ENCODE measurements around the gene AEBP2.

AEBP2 gene

GRCh38 chr12:19458733-19459132 lies 19.4 kb downstream of the AEBP2 start:
- no peak for FAIRE-seq

GRCh38 chr12:19461999-19462398 lies 22.7 kb downstream of the AEBP2 start:
- FAIRE-seq = peak; percentile 57

GRCh38 chr12:19462406-19462805 lies 23.1 kb downstream of the AEBP2 start:
- FAIRE-seq = no peak

GRCh38 chr12:19464192-19464580 lies 24.9 kb downstream of the AEBP2 start:
- FAIRE-seq = no peak

GRCh38 chr12:19465711-19466110 lies 26.4 kb downstream of the AEBP2 start:
- FAIRE-seq = no peak

GRCh38 chr12:19474147-19474546 lies 34.9 kb downstream of the AEBP2 start:
- FAIRE-seq = peak; percentile 64

- peak; percentile 86 for FAIRE-seq
Observed at GRCh38 chr12:19475884-19476505, 36.7 kb downstream of the AEBP2 start.

- no peak for FAIRE-seq
Observed at GRCh38 chr12:19477071-19477470, 37.8 kb downstream of the AEBP2 start.

- FAIRE-seq = no peak
Observed at GRCh38 chr12:19480459-19480858, 41.2 kb downstream of the AEBP2 start.

- FAIRE-seq = no peak
Observed at GRCh38 chr12:19482036-19482435, 42.7 kb downstream of the AEBP2 start.

- no peak for FAIRE-seq
Observed at GRCh38 chr12:19482551-19483109, 43.3 kb downstream of the AEBP2 start.

GRCh38 chr12:19483727-19484126 lies 44.4 kb downstream of the AEBP2 start:
- FAIRE-seq = no peak

- no peak for FAIRE-seq
Observed at GRCh38 chr12:19484738-19485137, 45.4 kb downstream of the AEBP2 start.

GRCh38 chr12:19485240-19485639 lies 45.9 kb downstream of the AEBP2 start:
- FAIRE-seq = no peak

- FAIRE-seq = no peak
Observed at GRCh38 chr12:19489168-19489567, 49.9 kb downstream of the AEBP2 start.

GRCh38 chr12:19490908-19491307 lies 51.6 kb downstream of the AEBP2 start:
- no peak for FAIRE-seq

- FAIRE-seq = peak; percentile 89
Observed at GRCh38 chr12:19491863-19492262, 52.6 kb downstream of the AEBP2 start.

GRCh38 chr12:19496219-19496878 lies 57.1 kb downstream of the AEBP2 start:
- no peak for FAIRE-seq

- FAIRE-seq = no peak
Observed at GRCh38 chr12:19498099-19498498, 58.8 kb downstream of the AEBP2 start.

GRCh38 chr12:19499030-19499429 lies 59.7 kb downstream of the AEBP2 start:
- no peak for FAIRE-seq

- no peak for FAIRE-seq
Observed at GRCh38 chr12:19506497-19506896, 67.2 kb downstream of the AEBP2 start.

GRCh38 chr12:19507823-19508222 lies 68.5 kb downstream of the AEBP2 start:
- peak; percentile 97 for FAIRE-seq

GRCh38 chr12:19510461-19510860 lies 71.2 kb downstream of the AEBP2 start:
- FAIRE-seq = no peak

GRCh38 chr12:19515179-19515578 lies 75.9 kb downstream of the AEBP2 start:
- FAIRE-seq = peak; percentile 51

All from endometrium (tissue), 2 donors.